PC-9 (cell line): ENCODE results near the gene PITRM1. TPM values are rescaled to one million over a fixed set of nuclear protein-coding genes. Genes with fewer than 3 reads are reported as not detected.

Experiments
- BruUV-seq: library from RNA; stranded (reverse); fragments of 400-500 nt; replicated peaks from 2 replicates; lab custom pipeline; 2021; lab: Mats Ljungman, UMichigan
- CTCF ChIA-PET: fragments of 300-600 bp; sonication (Branson Sonifier 250); formaldehyde crosslinking; loops from one replicate; lab custom pipeline; 2022; ENCODE audit warnings: antibody characterized with exemption; lab: Charles Lee
- POLR2A ChIA-PET: fragments of 300-600 bp; sonication (Branson Sonifier 250); formaldehyde crosslinking; loops from one replicate; lab custom pipeline; 2022; ENCODE audit warnings: antibody characterized with exemption; ENCODE audit not compliant: unreplicated experiment; lab: Charles Lee
- DNase-seq, 2 experiments: peaks; one replicate each; pipeline versions ENCODE4 v3.0.0 to v3.0.0-alpha.2; 2015 to 2022; ENCODE audit warnings: mixed read lengths in 1 of 2
- H2AFZ ChIP-seq: fragments of 200-600 bp; sonication (generic); 2 replicates; pipeline ENCODE4 v1.8.1; 2017; ENCODE audit warnings: antibody characterized with exemption
- H3F3A ChIP-seq: fragments of 200-600 bp; sonication (generic); 2 replicates; pipeline ENCODE4 v1.8.1; 2017; ENCODE audit warnings: antibody characterized with exemption, mild to moderate bottlenecking, low read depth; ENCODE audit not compliant: insufficient read depth
- H3K27ac ChIP-seq: fragments of 200-600 bp; sonication (generic); 2 replicates; pipeline ENCODE4 v1.6.1; 2016; ENCODE audit warnings: mixed run types
- H3K27me3 ChIP-seq: fragments of 200-600 bp; sonication (generic); 2 replicates; pipeline ENCODE4 v1.6.1; 2016; ENCODE audit warnings: low read depth, mixed run types; ENCODE audit not compliant: insufficient read depth
- H3K36me3 ChIP-seq: fragments of 200-600 bp; sonication (generic); 2 replicates; pipeline ENCODE4 v1.6.1; 2016; ENCODE audit warnings: low read depth, mixed run types
- H3K4me1 ChIP-seq: fragments of 200-600 bp; sonication (generic); replicated peaks from 2 replicates; pipeline ENCODE4 v1.6.1; 2016; ENCODE audit warnings: mixed run types; ENCODE audit not compliant: insufficient read depth
- H3K4me2 ChIP-seq: fragments of 200-600 bp; sonication (generic); 2 replicates; pipeline ENCODE4 v1.6.1; 2017; ENCODE audit warnings: mixed run types
- H3K4me3 ChIP-seq: fragments of 200-600 bp; sonication (generic); 2 replicates; pipeline ENCODE4 v1.6.1; 2016; ENCODE audit warnings: mixed run types
- H3K79me2 ChIP-seq: fragments of 200-600 bp; sonication (generic); 2 replicates; pipeline ENCODE4 v1.6.1; 2017; ENCODE audit warnings: low read depth, mixed run types
- H3K9me2 ChIP-seq: fragments of 200-600 bp; sonication (generic); 2 replicates; pipeline ENCODE4 v1.8.1; 2017; ENCODE audit warnings: mild to moderate bottlenecking; ENCODE audit not compliant: insufficient read depth
- H3K9me3 ChIP-seq: fragments of 200-600 bp; sonication (generic); 2 replicates; pipeline ENCODE4 v1.8.1; 2016; ENCODE audit warnings: low read depth; ENCODE audit not compliant: insufficient read depth
- H4K20me1 ChIP-seq: fragments of 200-600 bp; sonication (generic); 2 replicates; pipeline ENCODE4 v1.8.1; 2017; ENCODE audit not compliant: insufficient read depth
- EZH2 ChIP-seq: fragments of 200-600 bp; sonication (generic); IDR thresholded peaks from 2 replicates; pipeline ENCODE4 v1.8.0; 2017; ENCODE audit warnings: antibody characterized with exemption, low read depth
- intact Hi-C: fragments of 100-400 bp; cut with micrococcal nuclease; formaldehyde crosslinking; loops from one replicate; pipeline ENCODE4 v1.10.0; 2022; ENCODE audit not compliant: unreplicated experiment
- total RNA-seq: library from RNA; stranded (reverse); gene quantifications from 2 replicates; pipeline ENCODE4 v1.2.3, GENCODE V29; 2021
- TF ChIP-seq, protein P1 (sequence below): fragments of 200-600 bp; sonication (generic); conservative IDR thresholded peaks from 2 replicates; pipeline ENCODE4 v1.6.1; 2017; ENCODE audit warnings: mixed run types, antibody characterized with exemption, mild to moderate bottlenecking, moderate library complexity

PITRM1 gene
- total RNA-seq, 1 experiment from 2014 or later = 124 TPM

- DNase-seq = no peak
- no TSS peak for BruUV-seq
- H3K79me2 ChIP-seq = no peaks in the 10 kb centered on the region
- CTCF ChIA-PET = interaction anchor here (0.6 kb wide), 1 partner anchor 1569 kb away, joined by 4 read pairs; no protein-coding TSS in a partner anchor
- intact Hi-C loops = loop anchor here (5.0 to 10.0 kb wide), 5 partner anchors 42 to 1462 kb away; no protein-coding TSS in a partner anchor
- no peaks in the 10 kb centered on the region for H4K20me1 ChIP-seq
- H3F3A ChIP-seq = peaks cover 4% of the 10 kb centered on the region; the same call in 1 of the 2 replicates
- no peaks in the 10 kb centered on the region for H3K27me3 ChIP-seq
- no peak overlapping the region for H3K4me2 ChIP-seq
- no peak overlapping the region for H3K4me3 ChIP-seq
- TF ChIP-seq, protein P1, sequence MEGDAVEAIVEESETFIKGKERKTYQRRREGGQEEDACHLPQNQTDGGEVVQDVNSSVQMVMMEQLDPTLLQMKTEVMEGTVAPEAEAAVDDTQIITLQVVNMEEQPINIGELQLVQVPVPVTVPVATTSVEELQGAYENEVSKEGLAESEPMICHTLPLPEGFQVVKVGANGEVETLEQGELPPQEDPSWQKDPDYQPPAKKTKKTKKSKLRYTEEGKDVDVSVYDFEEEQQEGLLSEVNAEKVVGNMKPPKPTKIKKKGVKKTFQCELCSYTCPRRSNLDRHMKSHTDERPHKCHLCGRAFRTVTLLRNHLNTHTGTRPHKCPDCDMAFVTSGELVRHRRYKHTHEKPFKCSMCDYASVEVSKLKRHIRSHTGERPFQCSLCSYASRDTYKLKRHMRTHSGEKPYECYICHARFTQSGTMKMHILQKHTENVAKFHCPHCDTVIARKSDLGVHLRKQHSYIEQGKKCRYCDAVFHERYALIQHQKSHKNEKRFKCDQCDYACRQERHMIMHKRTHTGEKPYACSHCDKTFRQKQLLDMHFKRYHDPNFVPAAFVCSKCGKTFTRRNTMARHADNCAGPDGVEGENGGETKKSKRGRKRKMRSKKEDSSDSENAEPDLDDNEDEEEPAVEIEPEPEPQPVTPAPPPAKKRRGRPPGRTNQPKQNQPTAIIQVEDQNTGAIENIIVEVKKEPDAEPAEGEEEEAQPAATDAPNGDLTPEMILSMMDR = no peak
- TF ChIP-seq EZH2 = no peak
- no peak overlapping the region for H3K27ac ChIP-seq
- H2AFZ ChIP-seq = no peak overlapping the region
- H3K9me3 ChIP-seq = no peaks in the 10 kb centered on the region
- H3K9me2 ChIP-seq = no peaks in the 10 kb centered on the region
- POLR2A ChIA-PET = no interaction called here
- H3K4me1 ChIP-seq = peaks cover 10% of the 10 kb centered on the region
- no peaks in the 10 kb centered on the region for H3K36me3 ChIP-seq
Measured at GRCh38 chr10:3195726-3196125, 23.1 kb upstream of the PITRM1 start.

GRCh38 chr10:3195286-3195685 is 22.7 kb upstream of the PITRM1 start:
- CTCF ChIA-PET = interaction anchor here (0.6 kb wide), 1 partner anchor 589 kb away, joined by 3 read pairs; no protein-coding TSS in a partner anchor
- intact Hi-C loops = loop anchor here (5.0 to 10.0 kb wide), 5 partner anchors 42 to 1462 kb away; no protein-coding TSS in a partner anchor
- BruUV-seq = no TSS peak

DNA sequence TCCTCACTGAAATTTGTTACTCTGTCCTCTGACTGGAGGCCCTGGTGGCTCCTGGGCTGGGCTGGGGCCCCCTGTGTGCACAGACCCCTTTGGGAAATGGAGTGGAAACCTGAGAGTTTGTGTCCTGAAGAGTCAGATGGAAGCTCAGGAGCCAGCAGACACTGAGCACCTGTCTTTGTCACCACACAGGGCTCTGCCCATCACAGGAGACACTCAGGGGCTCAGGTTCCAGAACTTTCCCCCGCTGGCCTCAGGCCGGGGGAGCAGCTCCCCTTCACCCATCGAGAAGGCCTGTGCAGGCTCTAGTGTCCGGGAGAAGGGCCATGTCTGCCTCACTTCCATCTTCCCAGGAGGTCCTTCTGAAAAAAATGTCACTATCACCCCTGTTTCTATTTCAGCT is 22.3 kb upstream of the PITRM1 start:
- TF ChIP-seq EZH2 = no peak
- TF ChIP-seq, protein P1 = no peak
- intact Hi-C loops = loop anchor here (5.0 to 10.0 kb wide), 5 partner anchors 42 to 1462 kb away; no protein-coding TSS in a partner anchor
- H3K4me2 ChIP-seq = no peak overlapping the region
- ChIA-PET POLR2A (no interaction called here), CTCF (interaction anchor here (0.6 kb wide), 1 partner anchor 590 kb away, joined by 3 read pairs; no protein-coding TSS in a partner anchor)
- H3K9me3 ChIP-seq = no peaks in the 10 kb centered on the region
- no peaks in the 10 kb centered on the region for H3K9me2 ChIP-seq
- H3K79me2 ChIP-seq = no peaks in the 10 kb centered on the region
- H3K4me3 ChIP-seq = no peak overlapping the region
- BruUV-seq = no TSS peak
- H4K20me1 ChIP-seq = no peaks in the 10 kb centered on the region
- H3K4me1 ChIP-seq = peaks cover 10% of the 10 kb centered on the region
- H3K27ac ChIP-seq = no peak overlapping the region
- no peaks in the 10 kb centered on the region for H3K36me3 ChIP-seq
- H3K27me3 ChIP-seq = no peaks in the 10 kb centered on the region
- peaks cover 4% of the 10 kb centered on the region; the same call in 1 of the 2 replicates for H3F3A ChIP-seq
- DNase-seq = no peak
- no peak overlapping the region for H2AFZ ChIP-seq

More at GRCh38 chr10:3195286-3195685, 22.7 kb upstream of the PITRM1 start:
- peaks cover 10% of the 10 kb centered on the region for H3K4me1 ChIP-seq
- no peaks in the 10 kb centered on the region for H3K79me2 ChIP-seq
- H4K20me1 ChIP-seq = no peaks in the 10 kb centered on the region
- no peaks in the 10 kb centered on the region for H3K9me3 ChIP-seq
- H3K4me2 ChIP-seq = no peak overlapping the region
- H3K4me3 ChIP-seq = no peak overlapping the region
- H3K27ac ChIP-seq = no peak overlapping the region
- POLR2A ChIA-PET = no interaction called here
- H3K9me2 ChIP-seq = no peaks in the 10 kb centered on the region
- H3F3A ChIP-seq = peaks cover 4% of the 10 kb centered on the region; the same call in 1 of the 2 replicates
- TF ChIP-seq, protein P1 = no peak
- no peak for TF ChIP-seq EZH2
- H2AFZ ChIP-seq = no peak overlapping the region
- H3K27me3 ChIP-seq = no peaks in the 10 kb centered on the region
- no peak for DNase-seq
- no peaks in the 10 kb centered on the region for H3K36me3 ChIP-seq
